HAP-1 (cell line): ENCODE measurements around the gene LCE1B.

Experiments used
- DNase-seq, 2 experiments: peaks; one replicate each; pipeline ENCODE4 v3.0.0-alpha.2; 2016 to 2020; ENCODE audit warnings: low spot score in 2 of 2
- H3K27me3 ChIP-seq: fragments of 250-450 bp; sonication (Bioruptor Pico); 2 replicates; pipeline ENCODE4 v1.5.1; 2020; ENCODE audit warnings: low read depth, mild to moderate bottlenecking, moderate library complexity
- H3K36me3 ChIP-seq: fragments of 250-450 bp; sonication (Bioruptor Pico); replicated peaks from 2 replicates; pipeline ENCODE4 v1.5.1; 2020; ENCODE audit warnings: mild to moderate bottlenecking
- H3K4me1 ChIP-seq: fragments of 250-450 bp; sonication (Bioruptor Pico); 2 replicates; pipeline ENCODE4 v1.5.1; 2020; ENCODE audit warnings: mild to moderate bottlenecking
- H3K4me3 ChIP-seq: fragments of 250-450 bp; sonication (Bioruptor Pico); 2 replicates; pipeline ENCODE4 v1.5.1; 2020; ENCODE audit warnings: mild to moderate bottlenecking, moderate library complexity
- H3K9me3 ChIP-seq: fragments of 250-450 bp; sonication (Bioruptor Pico); 2 replicates; pipeline ENCODE4 v1.5.1; 2020; ENCODE audit warnings: mild to moderate bottlenecking, moderate library complexity
- in situ Hi-C: fragments of 300-500 bp; cut with MboI; formaldehyde crosslinking; loops from 3 replicates; pipeline ENCODE4 v1.14.3; 2020; ENCODE audit warnings: low sequenced_read_pairs, inconsistent platforms, mixed read lengths

LCE1B gene

GRCh38 chr1:152811671-152812070, at the start of gene LCE1B:
Gene LCE1B, plus strand, starts transcription at chr1:152811971. Its CDS starts 476 bp downstream, at chr1:152812447.
- Histone ChIP-seq H3K36me3 (no peaks in the 10 kb centered on the region), H3K9me3 (no peaks in the 10 kb centered on the region), H3K27me3 (no peaks in the 10 kb centered on the region), H3K4me3 (no peak within 1 kb of the TSS), H3K4me1 (no peaks in the 10 kb centered on the region)
- DNase-seq: no peak
- in situ Hi-C loops: no loop called here

GRCh38 chr1:152768847-152769533, 42.8 kb upstream of the LCE1B start:
- no peaks in the 10 kb centered on the region for H3K27me3 ChIP-seq
- H3K9me3 ChIP-seq: no peaks in the 10 kb centered on the region
- DNase-seq: no peak
- no peaks in the 10 kb centered on the region for H3K4me1 ChIP-seq
- in situ Hi-C loops: no loop called here
- no peaks in the 10 kb centered on the region for H3K36me3 ChIP-seq
- no peak overlapping the region for H3K4me3 ChIP-seq

GRCh38 chr1:152770411-152770810, 41.4 kb upstream of the LCE1B start:
- Histone ChIP-seq H3K9me3 (no peaks in the 10 kb centered on the region), H3K27me3 (no peaks in the 10 kb centered on the region), H3K36me3 (no peaks in the 10 kb centered on the region), H3K4me3 (no peak overlapping the region), H3K4me1 (no peaks in the 10 kb centered on the region)
- DNase-seq: no peak
- in situ Hi-C loops: no loop called here

GRCh38 chr1:152774875-152775274, 36.9 kb upstream of the LCE1B start, which contains the start of gene LCE1F:
Gene LCE1F, plus strand, starts transcription at chr1:152775140. Its CDS starts 1,232 bp downstream, at chr1:152776372.
- H3K36me3 ChIP-seq: no peaks in the 10 kb centered on the region
- no peak for DNase-seq
- H3K27me3 ChIP-seq: 0 out of 2 replicates have a peak, but pooled peaks cover 3% of the 10 kb centered on the region
- H3K9me3 ChIP-seq: no peaks in the 10 kb centered on the region
- H3K4me3 ChIP-seq: no peak within 1 kb of the TSS
- in situ Hi-C loops: no loop called here
- no peaks in the 10 kb centered on the region for H3K4me1 ChIP-seq

GRCh38 chr1:152776361-152776760, 35.4 kb upstream of the LCE1B start:
- H3K4me1 ChIP-seq: no peaks in the 10 kb centered on the region
- 0 out of 2 replicates have a peak, but pooled peaks cover 3% of the 10 kb centered on the region for H3K27me3 ChIP-seq
- DNase-seq: no peak
- no peak overlapping the region for H3K4me3 ChIP-seq
- no peaks in the 10 kb centered on the region for H3K36me3 ChIP-seq
- in situ Hi-C loops: no loop called here
- no peaks in the 10 kb centered on the region for H3K9me3 ChIP-seq

GRCh38 chr1:152777510-152778137, 34.1 kb upstream of the LCE1B start:
- Histone ChIP-seq H3K36me3 (no peaks in the 10 kb centered on the region), H3K4me1 (no peaks in the 10 kb centered on the region), H3K4me3 (no peak overlapping the region), H3K9me3 (no peaks in the 10 kb centered on the region), H3K27me3 (0 out of 2 replicates have a peak, but pooled peaks cover 3% of the 10 kb centered on the region)
- in situ Hi-C loops: no loop called here
- DNase-seq: peak; percentile 11 to 52

GRCh38 chr1:152783095-152783494, 28.7 kb upstream of the LCE1B start:
- H3K36me3 ChIP-seq: no peaks in the 10 kb centered on the region
- no peaks in the 10 kb centered on the region for H3K9me3 ChIP-seq
- no peaks in the 10 kb centered on the region for H3K4me1 ChIP-seq
- in situ Hi-C loops: no loop called here
- no peak overlapping the region for H3K4me3 ChIP-seq
- 0 out of 2 replicates have a peak, but pooled peaks cover 3% of the 10 kb centered on the region for H3K27me3 ChIP-seq
- no peak for DNase-seq

- DNase-seq: no peak
- Histone ChIP-seq H3K9me3 (no peaks in the 10 kb centered on the region), H3K4me1 (no peaks in the 10 kb centered on the region), H3K27me3 (no peaks in the 10 kb centered on the region), H3K4me3 (no peak within 1 kb of the TSS), H3K36me3 (no peaks in the 10 kb centered on the region)
- in situ Hi-C loops: no loop called here
Observed at GRCh38 chr1:152786077-152786476, 25.7 kb upstream of the LCE1B start, which contains the start of gene LCE1E. Gene LCE1E, plus strand, starts transcription at chr1:152786257. Its CDS starts 1,043 bp downstream, at chr1:152787300.

- in situ Hi-C loops: no loop called here
- H3K4me3 ChIP-seq: no peak overlapping the region
- DNase-seq: no peak
- no peaks in the 10 kb centered on the region for H3K36me3 ChIP-seq
- no peaks in the 10 kb centered on the region for H3K27me3 ChIP-seq
- no peaks in the 10 kb centered on the region for H3K9me3 ChIP-seq
- H3K4me1 ChIP-seq: no peaks in the 10 kb centered on the region
Observed at GRCh38 chr1:152795686-152796085, 16.1 kb upstream of the LCE1B start.

GRCh38 chr1:152796421-152796820, 15.3 kb upstream of the LCE1B start, which contains the start of gene LCE1D:
Gene LCE1D, plus strand, starts transcription at chr1:152796721. Its CDS starts 1,074 bp downstream, at chr1:152797795.
- H3K4me3 ChIP-seq: no peak within 1 kb of the TSS
- H3K9me3 ChIP-seq: no peaks in the 10 kb centered on the region
- no peak for DNase-seq
- H3K4me1 ChIP-seq: no peaks in the 10 kb centered on the region
- no peaks in the 10 kb centered on the region for H3K36me3 ChIP-seq
- in situ Hi-C loops: no loop called here
- no peaks in the 10 kb centered on the region for H3K27me3 ChIP-seq

GRCh38 chr1:152801333-152801732, 10.4 kb upstream of the LCE1B start:
- Histone ChIP-seq H3K4me3 (no peak overlapping the region), H3K4me1 (no peaks in the 10 kb centered on the region), H3K9me3 (no peaks in the 10 kb centered on the region), H3K27me3 (no peaks in the 10 kb centered on the region), H3K36me3 (no peaks in the 10 kb centered on the region)
- in situ Hi-C loops: no loop called here
- DNase-seq: no peak

- no peaks in the 10 kb centered on the region for H3K36me3 ChIP-seq
- H3K4me3 ChIP-seq: no peak within 1 kb of the TSS
- in situ Hi-C loops: no loop called here
- DNase-seq: no peak
- no peaks in the 10 kb centered on the region for H3K27me3 ChIP-seq
- no peaks in the 10 kb centered on the region for H3K9me3 ChIP-seq
- no peaks in the 10 kb centered on the region for H3K4me1 ChIP-seq
Observed at GRCh38 chr1:152806576-152806975, 5.2 kb upstream of the LCE1B start, which contains the start of gene LCE1C. Gene LCE1C, minus strand, starts transcription at chr1:152806651. Its CDS starts 1,173 bp downstream, at chr1:152805478.

GRCh38 chr1:152811050-152811449, 721 bp upstream of the LCE1B start:
- Histone ChIP-seq H3K4me1 (no peaks in the 10 kb centered on the region), H3K36me3 (no peaks in the 10 kb centered on the region), H3K9me3 (no peaks in the 10 kb centered on the region), H3K27me3 (no peaks in the 10 kb centered on the region), H3K4me3 (no peak overlapping the region)
- DNase-seq: no peak
- in situ Hi-C loops: no loop called here

- H3K4me1 ChIP-seq: no peaks in the 10 kb centered on the region
- H3K36me3 ChIP-seq: no peaks in the 10 kb centered on the region
- H3K27me3 ChIP-seq: no peaks in the 10 kb centered on the region
- H3K9me3 ChIP-seq: no peaks in the 10 kb centered on the region
- H3K4me3 ChIP-seq: no peak overlapping the region
- DNase-seq: no peak
- in situ Hi-C loops: no loop called here
Observed at GRCh38 chr1:152817309-152817708, 5.5 kb downstream of the LCE1B start.
